Thoracic aorta (tissue), 2 donors: ENCODE results near the gene RNH1. TPM values are rescaled to one million over a fixed set of nuclear protein-coding genes. Genes with fewer than 3 reads are reported as not detected.

ENCODE experiments used
- ATAC-seq: fragments of 150-250 bp; one replicate; pipeline ENCODE4 v1.8.0; 2017; ENCODE audit warnings: low read depth; ENCODE audit not compliant: insufficient number of reproducible peaks, low FRiP score
- DNase-seq: peaks from one replicate; pipeline ENCODE4 v3.0.0-alpha.2; 2020; ENCODE audit warnings: low spot score
- H3K27ac ChIP-seq, 2 donors: fragments of 200-600 bp; sonication (generic); 1 replicate in 1 of 2; 2 replicates in 1 of 2; pipeline ENCODE4 v1.5.1; 2016; ENCODE audit warnings: mild to moderate bottlenecking in 2 of 2, moderate library complexity in 2 of 2
- H3K27me3 ChIP-seq: fragments of 200-600 bp; sonication (generic); replicated peaks from 2 replicates; pipeline ENCODE4 v1.6.0; 2016; ENCODE audit warnings: mild to moderate bottlenecking; ENCODE audit not compliant: insufficient read depth
- H3K36me3 ChIP-seq: fragments of 200-600 bp; sonication (generic); one replicate; pipeline ENCODE4 v1.5.1; 2016
- H3K4me1 ChIP-seq, 2 donors: fragments of 200-600 bp; sonication (generic); 1 replicate in 1 of 2; 2 replicates in 1 of 2; pipeline versions ENCODE4 v1.5.1 to v1.6.0; 2016; ENCODE audit warnings: low read depth in 2 of 2, mild to moderate bottlenecking in 1 of 2; ENCODE audit not compliant: control insufficient read depth in 1 of 2
- H3K4me3 ChIP-seq: fragments of 200-600 bp; sonication (generic); 2 replicates; pipeline ENCODE4 v1.5.1; 2016; ENCODE audit warnings: mild to moderate bottlenecking
- H3K9me3 ChIP-seq: fragments of 200-600 bp; sonication (generic); 2 replicates; pipeline ENCODE4 v1.5.1; 2016
- CTCF ChIP-seq: fragments of 200-600 bp; sonication (generic); IDR thresholded peaks from one replicate; pipeline ENCODE4 v1.5.1; 2019; ENCODE audit warnings: antibody characterized with exemption
- total RNA-seq, 2 donors: library from RNA; depleted of rRNA; stranded (reverse); fragments of >200 nt; gene quantifications; one replicate each; pipeline versions ENCODE4 v1.1.0 to v1.2.3, GENCODE V29; 2016

RNH1 gene
- 100 to 1,000 TPM; 224 to 355 TPM for total RNA-seq

DNA sequence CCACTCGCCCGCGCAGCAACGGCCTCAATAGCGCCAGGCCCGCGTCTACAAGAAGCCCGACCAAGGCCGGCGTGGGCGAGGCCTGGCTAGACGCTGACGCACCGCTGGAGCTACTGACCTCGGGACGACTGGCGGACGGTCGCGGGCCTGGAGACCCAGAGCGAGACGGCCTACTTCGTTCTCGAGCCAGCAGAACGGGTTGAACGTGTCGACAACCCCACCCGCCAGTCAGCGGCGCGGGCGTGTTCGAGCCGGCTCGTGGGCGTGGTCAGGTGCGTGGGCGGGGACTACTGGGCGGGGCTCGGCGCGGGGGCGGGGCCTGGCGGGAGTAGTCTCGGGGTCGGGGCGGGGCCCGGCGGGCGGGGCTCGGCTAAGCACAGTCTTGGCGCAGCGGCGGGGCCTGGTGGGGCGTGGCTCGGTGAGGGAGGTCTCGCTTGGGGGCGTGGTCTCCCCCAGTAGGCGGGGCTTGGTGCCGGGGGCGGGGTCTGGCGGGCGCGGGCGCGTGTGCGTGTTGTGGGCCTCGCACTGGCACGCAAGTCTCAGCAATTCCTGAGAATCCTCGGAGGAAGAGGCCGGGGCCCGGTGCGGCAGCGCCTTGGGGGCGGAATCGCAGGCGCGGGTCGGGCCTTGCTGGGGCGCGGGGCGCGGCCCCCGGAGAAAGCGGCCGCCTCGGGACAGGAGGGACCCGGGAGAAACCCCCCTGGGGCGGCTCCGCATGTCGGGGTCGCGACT, at the start of gene RNH1:
Gene RNH1 (minus strand): TSS at position 248 of the 732 bp plus-strand sequence. CDS start 5,080 bp downstream, outside the sequence.
- Histone ChIP-seq H3K4me1 (peaks cover 26 to 42% of the 10 kb centered on the region in 2 donors), H3K27me3 (no peaks in the 10 kb centered on the region), H3K36me3 (no peaks in the 10 kb centered on the region), H3K4me3 (peak within 1 kb of the TSS; percentile 88), H3K9me3 (no peaks in the 10 kb centered on the region), H3K27ac (peak within 1 kb of the TSS; percentile 95 to 100)
- DNase-seq = peak; percentile 98
- peak; percentile 59 for ATAC-seq
- no peak for TF ChIP-seq CTCF

DNA sequence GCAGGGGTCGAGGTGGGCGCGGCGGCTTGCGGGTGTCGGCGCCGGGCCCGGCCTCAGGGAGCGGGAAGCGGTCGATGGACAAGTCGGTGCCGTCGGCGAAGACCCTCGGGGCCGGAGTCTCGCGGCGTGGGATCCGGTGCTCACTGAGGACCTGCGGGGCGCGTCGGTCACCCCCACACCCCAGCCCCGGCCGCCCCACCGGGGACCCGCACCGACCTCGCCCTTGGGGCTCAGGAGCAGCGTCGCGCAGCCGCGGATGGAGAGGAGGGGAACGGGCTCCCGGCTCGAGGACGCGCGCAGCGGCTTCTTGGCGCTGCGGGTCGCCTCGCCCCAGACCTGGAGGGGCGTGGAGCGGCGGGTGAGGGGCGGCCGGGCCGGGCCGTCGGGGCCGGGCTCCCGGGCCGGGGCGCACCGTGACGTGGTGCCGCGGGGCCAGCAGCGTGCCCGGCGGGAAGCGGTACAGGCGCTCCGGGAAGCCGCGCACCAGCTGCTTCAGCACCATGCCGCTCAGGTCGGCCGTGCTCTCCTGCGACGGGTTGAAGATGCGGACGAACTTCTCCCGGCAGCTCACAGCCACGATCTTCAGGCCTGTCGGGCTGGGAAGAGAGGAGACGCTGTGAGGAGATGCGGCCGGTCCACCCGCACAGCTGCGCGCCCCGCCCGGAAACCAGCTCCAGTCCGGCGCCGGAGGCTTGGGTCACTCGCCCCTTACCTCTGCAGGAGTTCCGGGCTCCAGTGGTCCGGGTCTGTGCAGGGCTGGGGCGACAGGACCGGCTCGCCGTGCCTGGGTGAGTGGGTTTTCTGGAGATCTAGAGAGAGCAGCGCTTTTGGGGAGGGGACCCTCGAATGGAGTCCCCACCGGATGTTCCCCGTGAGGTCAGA, 49.0 kb upstream of the RNH1 start:
- no peaks in the 10 kb centered on the region for H3K36me3 ChIP-seq
- ATAC-seq = no peak
- peaks cover 13 to 23% of the 10 kb centered on the region in 2 donors for H3K4me1 ChIP-seq
- TF ChIP-seq CTCF = no peak
- no peaks in the 10 kb centered on the region for H3K9me3 ChIP-seq
- H3K27ac ChIP-seq = no peak overlapping the region
- H3K4me3 ChIP-seq = peak overlapping the region; percentile 60
- no peak for DNase-seq
- H3K27me3 ChIP-seq = peaks cover 4% of the 10 kb centered on the region

- Histone ChIP-seq H3K27ac (no peak overlapping the region), H3K27me3 (peaks cover 4% of the 10 kb centered on the region), H3K9me3 (no peaks in the 10 kb centered on the region), H3K4me3 (peak overlapping the region; percentile 60), H3K4me1 (peaks cover 12 to 20% of the 10 kb centered on the region in 2 donors), H3K36me3 (no peaks in the 10 kb centered on the region)
- ATAC-seq = no peak
- no peak for TF ChIP-seq CTCF
- no peak for DNase-seq
Observed at GRCh38 chr11:555227-555779, 48.3 kb upstream of the RNH1 start.

DNA sequence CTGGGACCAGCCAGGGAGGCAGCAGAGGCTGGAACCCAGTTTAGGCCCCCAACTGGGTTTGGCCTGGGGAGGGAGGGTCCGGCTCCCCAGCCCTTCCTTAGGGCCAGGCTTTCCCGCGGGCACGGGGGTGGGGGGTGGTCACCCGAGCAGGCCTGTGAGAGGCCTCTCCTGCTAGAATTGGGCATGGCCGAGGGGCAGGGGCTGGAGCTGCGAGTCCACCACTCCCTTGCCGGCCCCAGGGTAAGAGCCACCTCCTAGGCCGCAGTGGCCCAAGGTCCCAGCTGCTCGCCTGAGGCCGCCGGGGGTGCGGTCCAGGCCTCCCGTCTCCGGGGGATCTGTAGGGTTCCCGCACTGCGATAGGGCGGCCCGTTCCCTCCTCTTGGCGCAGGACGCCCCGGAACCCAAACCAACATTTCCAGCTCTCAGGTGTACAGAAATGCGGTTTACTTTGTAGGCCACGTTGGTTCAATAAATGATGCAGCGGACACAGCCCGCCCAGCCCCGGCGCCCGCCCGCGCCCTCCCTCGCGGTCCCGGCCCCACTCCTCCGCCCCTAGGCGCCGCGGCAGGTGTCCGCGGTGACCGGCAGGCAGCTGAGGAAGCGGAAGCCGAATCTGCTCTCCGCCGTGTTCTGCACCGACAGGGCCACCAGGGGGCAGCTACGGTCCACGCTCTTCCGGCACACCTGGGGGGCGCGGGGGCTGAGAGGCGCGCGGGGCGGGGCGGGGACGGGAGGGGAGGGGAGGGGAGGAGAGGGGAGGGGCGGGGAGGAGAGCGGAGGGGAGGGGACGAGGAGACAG, 47.6 kb upstream of the RNH1 start:
- peak; percentile 76 for TF ChIP-seq CTCF
- Histone ChIP-seq H3K27me3 (peaks cover 4% of the 10 kb centered on the region), H3K4me1 (peaks cover 7 to 16% of the 10 kb centered on the region in 2 donors), H3K4me3 (peak overlapping the region; percentile 60), H3K36me3 (no peaks in the 10 kb centered on the region), H3K27ac (no peak overlapping the region), H3K9me3 (no peaks in the 10 kb centered on the region)
- ATAC-seq (no peak), DNase-seq (no peak)
